Measurements from ENCODE around the gene COPB1. TPM values are rescaled to one million over a fixed set of nuclear protein-coding genes. Genes with fewer than 3 reads are reported as not detected.

Gene COPB1
- total RNA-seq, 1 donor from 2014 or later: 254 TPM

GRCh38 chr11:14425621-14426020 lies 74.0 kb downstream of the COPB1 start:
- no peak for DNase-seq

- peak; percentile 30 for DNase-seq
These were observed 75.5 kb downstream of the COPB1 start for GRCh38 chr11:14424096-14424495.

- peak; percentile 20 for DNase-seq
These were observed 76.0 kb downstream of the COPB1 start for GRCh38 chr11:14423633-14424032.

- no peak for DNase-seq
These were observed 76.8 kb downstream of the COPB1 start for GRCh38 chr11:14422814-14423182.

- peak; percentile 97 for DNase-seq
These were observed 77.4 kb downstream of the COPB1 start for GRCh38 chr11:14422052-14422813.

- DNase-seq: no peak
These were observed 79.4 kb downstream of the COPB1 start for GRCh38 chr11:14420223-14420622.

GRCh38 chr11:14418801-14419417 lies 80.7 kb downstream of the COPB1 start:
- peak; percentile 76 for DNase-seq

- DNase-seq: no peak
These were observed 81.8 kb downstream of the COPB1 start for GRCh38 chr11:14417617-14418374.

GRCh38 chr11:14417186-14417585 lies 82.4 kb downstream of the COPB1 start:
- DNase-seq: no peak

- DNase-seq: no peak
These were observed 84.8 kb downstream of the COPB1 start for GRCh38 chr11:14414470-14415461.

- no peak for DNase-seq
These were observed 86.1 kb downstream of the COPB1 start for GRCh38 chr11:14413307-14414069.

- DNase-seq: no peak
These were observed 87.8 kb downstream of the COPB1 start for GRCh38 chr11:14411818-14412217.

GRCh38 chr11:14409891-14410290 lies 89.7 kb downstream of the COPB1 start:
- DNase-seq: no peak

GRCh38 chr11:14408612-14409011 lies 91.0 kb downstream of the COPB1 start:
- no peak for DNase-seq

Other genes with a start within 250 kb of the COPB1 start
- gene RRAS2, start 140.6 kb downstream of the COPB1 start, total RNA-seq: 112 and 173 TPM in 2 replicates
- 137 and 177 TPM in 2 replicates for gene PSMA1, start 20.6 kb upstream of the COPB1 start, total RNA-seq
- gene PDE3B, start 144.0 kb upstream of the COPB1 start, total RNA-seq: 0.17 and 0.23 TPM in 2 replicates

All from dermis blood vessel endothelial cell (primary cell).